GM12864 (cell line): ENCODE results near the gene CTXN3.

Experiments
- DNase-seq: peaks from one replicate; pipeline ENCODE4 v3.0.0-alpha.2; 2011; ENCODE audit warnings: low read depth
- H3K4me3 ChIP-seq: 2 replicates; pipeline ENCODE4 v1.5.1; 2011; ENCODE audit warnings: mild to moderate bottlenecking, low read depth, low read length, control low read depth
- CTCF ChIP-seq: IDR thresholded peaks from 2 replicates; pipeline ENCODE4 v1.5.1; 2011; ENCODE audit warnings: low read depth, mild to moderate bottlenecking, moderate library complexity, low read length, control low read depth, inconsistent platforms; ENCODE audit errors: missing control alignments

The CTXN3 gene

DNA sequence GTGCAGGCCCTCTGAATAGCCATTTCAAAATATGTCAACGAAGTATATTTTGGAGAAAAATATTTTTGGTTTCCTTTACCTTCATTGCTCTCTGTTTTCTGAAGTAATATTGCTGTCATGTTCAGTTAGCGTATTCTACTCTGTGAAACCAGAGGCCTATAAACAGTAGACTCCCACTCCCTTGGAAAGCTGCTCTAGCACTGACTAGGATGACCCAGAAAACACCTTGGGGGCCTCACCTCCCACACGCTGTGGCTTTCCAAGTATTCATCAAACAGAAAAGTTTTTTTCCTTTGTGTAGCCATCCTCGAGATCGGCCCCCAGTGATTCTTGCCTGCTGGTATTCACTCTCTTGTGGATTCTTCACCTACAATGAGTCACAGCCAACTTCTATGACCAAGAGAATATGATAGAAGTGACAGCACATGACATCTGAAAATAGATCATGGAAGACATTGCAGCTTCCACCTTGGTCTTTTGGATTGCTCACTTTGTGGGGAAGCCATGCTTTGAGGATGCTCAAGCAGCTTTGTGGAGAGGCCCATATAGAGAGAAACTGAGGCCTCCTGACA lies 28.9 kb upstream of the CTXN3 start:
- no peak for TF ChIP-seq CTCF
- H3K4me3 ChIP-seq = no peak overlapping the region
- DNase-seq = no peak

- no peak for DNase-seq
- no peak for TF ChIP-seq CTCF
- no peak overlapping the region for H3K4me3 ChIP-seq
These were observed 27.1 kb upstream of the CTXN3 start for GRCh38 chr5:127621601-127622325.

GRCh38 chr5:127634007-127634406 lies 14.9 kb upstream of the CTXN3 start:
- no peak overlapping the region for H3K4me3 ChIP-seq
- no peak for TF ChIP-seq CTCF
- DNase-seq = no peak

DNA sequence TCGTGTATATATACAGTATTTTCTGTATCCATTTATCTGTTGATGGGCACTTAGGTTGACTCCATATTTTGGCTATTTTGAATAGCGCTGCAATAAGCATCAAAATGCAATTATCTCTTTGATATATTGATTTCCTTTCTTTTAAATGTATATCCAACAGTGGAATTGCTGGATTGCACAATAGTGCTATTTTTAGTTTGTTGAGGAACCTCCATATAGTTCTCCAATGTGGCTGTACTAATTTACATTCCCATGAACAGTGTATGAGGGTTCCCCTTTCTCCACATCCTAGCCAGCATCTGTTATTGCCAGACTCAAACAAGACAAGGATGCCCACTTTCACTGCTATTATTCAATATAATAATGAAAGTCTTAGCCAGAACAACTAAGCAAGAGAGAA lies 9.1 kb upstream of the CTXN3 start:
- DNase-seq = no peak
- no peak overlapping the region for H3K4me3 ChIP-seq
- TF ChIP-seq CTCF = no peak

DNA sequence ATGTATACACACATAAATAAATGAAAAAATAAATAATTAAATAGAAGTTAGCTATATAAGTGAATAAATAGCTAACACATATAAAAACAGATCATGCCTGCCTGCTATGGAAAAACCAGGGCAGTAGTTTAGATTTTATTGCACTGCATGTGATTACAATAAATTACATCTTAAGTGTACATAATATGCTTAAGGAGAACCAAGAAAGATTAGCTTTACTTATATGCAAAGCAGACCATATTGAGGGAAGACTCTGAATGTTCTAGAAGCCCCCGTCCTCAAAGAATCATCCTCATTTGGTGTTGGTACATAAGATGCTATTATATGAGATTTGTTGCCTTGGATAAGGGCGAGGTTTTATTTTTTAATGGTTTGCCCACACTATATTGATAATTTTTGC lies 5.9 kb upstream of the CTXN3 start:
- H3K4me3 ChIP-seq = no peak overlapping the region
- no peak for DNase-seq
- no peak for TF ChIP-seq CTCF

GRCh38 chr5:127643607-127644006 lies 5.3 kb upstream of the CTXN3 start:
- no peak for DNase-seq
- TF ChIP-seq CTCF = no peak
- H3K4me3 ChIP-seq = no peak overlapping the region

DNA sequence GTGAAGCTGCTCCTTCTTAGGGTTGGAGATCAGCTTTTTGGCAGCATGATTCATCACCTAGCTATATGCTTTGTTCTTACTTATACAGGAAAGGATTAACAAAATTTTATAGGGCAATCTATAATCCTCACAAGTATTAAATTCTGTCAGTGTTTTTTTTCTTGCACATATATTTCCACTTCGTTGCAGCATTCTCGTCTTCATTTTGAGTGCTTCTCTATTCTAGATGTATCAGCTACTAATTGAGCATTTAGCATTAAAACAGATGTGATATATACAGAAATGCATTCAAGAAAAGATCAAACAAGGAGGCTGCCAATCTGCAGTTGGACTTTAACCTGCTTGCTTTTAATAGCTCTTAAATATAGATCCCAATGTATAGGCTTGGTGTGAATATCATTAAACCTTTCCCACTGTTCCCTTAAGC lies 3.6 kb upstream of the CTXN3 start:
- DNase-seq = no peak
- no peak for TF ChIP-seq CTCF
- H3K4me3 ChIP-seq = no peak overlapping the region
